GM12874 (cell line): ENCODE measurements around the gene SAGE1.
"Not testable (repeated sequence)": the region's sequence is repeated elsewhere in the genome, so short reads cannot be mapped to it uniquely, and the experiment has no call there.

Experiments used
- TF ChIP-seq, protein P1 (sequence below): IDR thresholded peaks from 2 replicates; pipeline ENCODE4 v1.5.1; 2011; ENCODE audit warnings: low read depth, mild to moderate bottlenecking, control low read depth, low read length, moderate library complexity; ENCODE audit not compliant: insufficient read depth

Gene SAGE1, protein sequence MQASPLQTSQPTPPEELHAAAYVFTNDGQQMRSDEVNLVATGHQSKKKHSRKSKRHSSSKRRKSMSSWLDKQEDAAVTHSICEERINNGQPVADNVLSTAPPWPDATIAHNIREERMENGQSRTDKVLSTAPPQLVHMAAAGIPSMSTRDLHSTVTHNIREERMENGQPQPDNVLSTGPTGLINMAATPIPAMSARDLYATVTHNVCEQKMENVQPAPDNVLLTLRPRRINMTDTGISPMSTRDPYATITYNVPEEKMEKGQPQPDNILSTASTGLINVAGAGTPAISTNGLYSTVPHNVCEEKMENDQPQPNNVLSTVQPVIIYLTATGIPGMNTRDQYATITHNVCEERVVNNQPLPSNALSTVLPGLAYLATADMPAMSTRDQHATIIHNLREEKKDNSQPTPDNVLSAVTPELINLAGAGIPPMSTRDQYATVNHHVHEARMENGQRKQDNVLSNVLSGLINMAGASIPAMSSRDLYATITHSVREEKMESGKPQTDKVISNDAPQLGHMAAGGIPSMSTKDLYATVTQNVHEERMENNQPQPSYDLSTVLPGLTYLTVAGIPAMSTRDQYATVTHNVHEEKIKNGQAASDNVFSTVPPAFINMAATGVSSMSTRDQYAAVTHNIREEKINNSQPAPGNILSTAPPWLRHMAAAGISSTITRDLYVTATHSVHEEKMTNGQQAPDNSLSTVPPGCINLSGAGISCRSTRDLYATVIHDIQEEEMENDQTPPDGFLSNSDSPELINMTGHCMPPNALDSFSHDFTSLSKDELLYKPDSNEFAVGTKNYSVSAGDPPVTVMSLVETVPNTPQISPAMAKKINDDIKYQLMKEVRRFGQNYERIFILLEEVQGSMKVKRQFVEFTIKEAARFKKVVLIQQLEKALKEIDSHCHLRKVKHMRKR

DNA sequence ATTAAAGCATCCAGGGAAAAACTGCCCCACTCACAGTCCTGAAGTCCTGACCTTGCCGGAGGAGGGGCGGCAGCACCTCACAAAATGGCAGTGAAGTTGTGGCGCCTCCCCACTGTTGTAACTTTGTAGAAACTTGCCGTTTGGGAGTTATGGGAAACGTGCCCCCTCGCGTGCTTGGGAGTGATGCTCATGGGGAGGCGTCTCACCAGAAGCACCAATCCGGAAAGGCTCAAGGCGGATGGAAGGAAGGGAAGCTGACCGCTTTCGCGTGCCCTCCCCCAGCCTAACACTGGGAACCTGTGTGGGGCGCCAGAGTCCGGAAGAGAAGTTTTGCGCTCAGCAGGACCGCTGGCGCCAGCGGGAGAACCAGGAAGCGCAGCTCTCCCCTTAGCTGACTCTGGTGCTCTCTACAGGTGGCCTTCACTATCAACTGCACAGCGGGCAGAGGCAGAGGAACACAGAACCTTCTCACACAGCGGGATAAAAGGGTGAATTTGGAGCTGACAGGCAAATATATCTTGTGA lies at the start of gene SAGE1, which contains the start of gene CT45A10:
Gene SAGE1 (plus strand): TSS at position 423 of the 524 bp plus-strand sequence. CDS start 2,527 bp downstream, outside the sequence.
Gene CT45A10 (minus strand): TSS at position 151 of the 524 bp plus-strand sequence. CDS start 8,100 bp downstream, outside the sequence.
- TF ChIP-seq, protein P1, sequence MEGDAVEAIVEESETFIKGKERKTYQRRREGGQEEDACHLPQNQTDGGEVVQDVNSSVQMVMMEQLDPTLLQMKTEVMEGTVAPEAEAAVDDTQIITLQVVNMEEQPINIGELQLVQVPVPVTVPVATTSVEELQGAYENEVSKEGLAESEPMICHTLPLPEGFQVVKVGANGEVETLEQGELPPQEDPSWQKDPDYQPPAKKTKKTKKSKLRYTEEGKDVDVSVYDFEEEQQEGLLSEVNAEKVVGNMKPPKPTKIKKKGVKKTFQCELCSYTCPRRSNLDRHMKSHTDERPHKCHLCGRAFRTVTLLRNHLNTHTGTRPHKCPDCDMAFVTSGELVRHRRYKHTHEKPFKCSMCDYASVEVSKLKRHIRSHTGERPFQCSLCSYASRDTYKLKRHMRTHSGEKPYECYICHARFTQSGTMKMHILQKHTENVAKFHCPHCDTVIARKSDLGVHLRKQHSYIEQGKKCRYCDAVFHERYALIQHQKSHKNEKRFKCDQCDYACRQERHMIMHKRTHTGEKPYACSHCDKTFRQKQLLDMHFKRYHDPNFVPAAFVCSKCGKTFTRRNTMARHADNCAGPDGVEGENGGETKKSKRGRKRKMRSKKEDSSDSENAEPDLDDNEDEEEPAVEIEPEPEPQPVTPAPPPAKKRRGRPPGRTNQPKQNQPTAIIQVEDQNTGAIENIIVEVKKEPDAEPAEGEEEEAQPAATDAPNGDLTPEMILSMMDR: no peak

DNA sequence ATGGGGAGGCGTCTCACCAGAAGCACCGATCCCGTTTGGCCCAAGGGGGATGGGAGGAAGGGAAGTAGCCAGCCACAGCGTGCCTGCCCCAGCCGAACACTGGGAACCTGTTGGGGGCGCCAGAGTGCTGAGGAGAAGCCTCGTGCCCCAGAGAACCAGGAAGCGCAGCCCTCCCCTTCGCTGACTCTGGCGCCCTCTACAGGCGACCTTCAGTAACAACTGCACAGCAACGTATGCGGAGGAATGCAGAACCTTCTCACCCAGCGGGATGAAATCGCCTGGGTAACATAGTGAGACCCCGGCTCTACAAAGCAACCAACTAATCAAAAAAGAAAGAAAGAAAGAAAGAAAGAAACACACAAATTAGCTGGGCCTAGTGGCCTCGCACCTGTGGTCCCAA lies 39.1 kb upstream of the SAGE1 start, which contains the start of gene CT45A8:
Gene CT45A8 (minus strand): TSS at position 101 of the 400 bp plus-strand sequence. CDS start 3,755 bp downstream, outside the sequence.
- TF ChIP-seq, protein P1: not testable (repeated sequence)

DNA sequence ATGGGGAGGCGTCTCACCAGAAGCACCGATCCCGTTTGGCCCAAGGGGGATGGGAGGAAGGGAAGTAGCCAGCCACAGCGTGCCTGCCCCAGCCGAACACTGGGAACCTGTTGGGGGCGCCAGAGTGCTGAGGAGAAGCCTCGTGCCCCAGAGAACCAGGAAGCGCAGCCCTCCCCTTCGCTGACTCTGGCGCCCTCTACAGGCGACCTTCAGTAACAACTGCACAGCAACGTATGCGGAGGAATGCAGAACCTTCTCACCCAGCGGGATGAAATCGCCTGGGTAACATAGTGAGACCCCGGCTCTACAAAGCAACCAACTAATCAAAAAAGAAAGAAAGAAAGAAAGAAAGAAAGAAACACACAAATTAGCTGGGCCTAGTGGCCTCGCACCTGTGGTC lies 21.8 kb upstream of the SAGE1 start, which contains the start of gene CT45A9:
Gene CT45A9 (minus strand): TSS at position 101 of the 400 bp plus-strand sequence. CDS start 3,751 bp downstream, outside the sequence.
- TF ChIP-seq, protein P1: not testable (repeated sequence)

DNA sequence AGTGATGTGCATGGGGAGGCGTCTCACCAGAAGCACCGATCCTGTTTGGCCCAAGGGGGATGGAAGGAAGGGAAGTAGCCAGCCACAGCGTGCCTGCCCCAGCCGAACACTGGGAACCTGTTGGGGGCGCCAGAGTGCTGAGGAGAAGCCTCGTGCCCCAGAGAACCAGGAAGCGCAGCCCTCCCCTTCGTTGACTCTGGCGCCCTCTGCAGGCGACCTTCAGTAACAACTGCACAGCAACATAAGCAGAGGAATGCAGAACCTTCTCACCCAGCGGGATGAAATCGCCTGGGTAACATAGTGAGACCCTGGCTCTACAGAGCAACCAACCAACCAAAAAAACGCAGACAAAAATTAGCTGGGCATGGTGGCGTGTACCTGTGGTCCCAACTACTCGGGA lies 4.5 kb upstream of the SAGE1 start:
- TF ChIP-seq, protein P1: 0 out of 2 replicates have a peak, but pooled peaks have one; percentile 29

DNA sequence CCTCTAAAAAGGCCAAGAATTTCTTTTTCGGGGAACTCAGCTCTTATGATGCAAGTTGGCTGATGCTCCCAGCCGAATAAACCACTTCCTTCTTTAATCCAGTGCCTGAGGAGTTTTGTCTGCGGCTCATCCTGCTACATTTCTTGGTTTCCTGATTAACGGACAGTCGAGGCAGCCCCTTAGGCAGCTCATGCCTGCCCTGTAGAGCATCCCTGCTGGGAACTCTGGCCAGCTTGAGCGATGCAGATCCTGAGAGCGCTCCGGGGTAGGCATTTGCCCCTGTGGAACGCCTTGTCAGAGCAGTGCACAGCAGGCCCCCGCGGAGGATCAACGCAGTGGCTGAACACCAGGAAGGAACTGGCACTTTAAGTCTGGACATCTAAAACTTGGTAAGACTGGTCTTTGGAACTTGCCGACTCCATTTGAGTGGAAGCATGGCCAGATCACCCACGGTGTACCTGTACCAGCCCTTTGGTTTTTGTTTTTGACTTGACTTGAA lies 3.4 kb upstream of the SAGE1 start:
- TF ChIP-seq, protein P1: no peak

DNA sequence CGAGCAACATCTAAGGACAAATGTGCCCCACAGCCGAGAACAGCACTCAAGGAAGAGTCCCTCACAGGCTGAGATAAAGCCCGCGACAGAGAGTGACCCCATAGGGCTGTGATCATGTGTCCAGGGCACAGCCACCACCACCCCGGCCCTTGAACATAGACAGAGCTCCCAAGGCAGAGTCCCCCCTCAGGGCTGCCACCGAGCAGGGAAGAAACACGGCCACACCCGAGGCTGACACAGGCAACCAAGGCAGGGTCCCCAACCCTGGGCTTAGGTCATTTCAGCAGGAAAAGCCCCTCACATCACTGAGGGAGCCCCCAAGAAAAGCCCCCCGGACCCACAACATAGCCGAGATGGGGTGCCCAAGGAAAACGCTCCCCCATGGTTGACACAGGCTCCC lies 735 bp upstream of the SAGE1 start:
- TF ChIP-seq, protein P1: no peak
